AG20443 (cell line): ENCODE measurements around the gene NUDT16.

ENCODE experiments used
- DNase-seq: peaks from one replicate; pipeline ENCODE4 v3.0.0; 2012; ENCODE audit warnings: low spot score, mixed read lengths

NUDT16 gene

GRCh38 chr3:131386429-131387165 lies 5.0 kb downstream of the NUDT16 start:
- no peak for DNase-seq

DNA sequence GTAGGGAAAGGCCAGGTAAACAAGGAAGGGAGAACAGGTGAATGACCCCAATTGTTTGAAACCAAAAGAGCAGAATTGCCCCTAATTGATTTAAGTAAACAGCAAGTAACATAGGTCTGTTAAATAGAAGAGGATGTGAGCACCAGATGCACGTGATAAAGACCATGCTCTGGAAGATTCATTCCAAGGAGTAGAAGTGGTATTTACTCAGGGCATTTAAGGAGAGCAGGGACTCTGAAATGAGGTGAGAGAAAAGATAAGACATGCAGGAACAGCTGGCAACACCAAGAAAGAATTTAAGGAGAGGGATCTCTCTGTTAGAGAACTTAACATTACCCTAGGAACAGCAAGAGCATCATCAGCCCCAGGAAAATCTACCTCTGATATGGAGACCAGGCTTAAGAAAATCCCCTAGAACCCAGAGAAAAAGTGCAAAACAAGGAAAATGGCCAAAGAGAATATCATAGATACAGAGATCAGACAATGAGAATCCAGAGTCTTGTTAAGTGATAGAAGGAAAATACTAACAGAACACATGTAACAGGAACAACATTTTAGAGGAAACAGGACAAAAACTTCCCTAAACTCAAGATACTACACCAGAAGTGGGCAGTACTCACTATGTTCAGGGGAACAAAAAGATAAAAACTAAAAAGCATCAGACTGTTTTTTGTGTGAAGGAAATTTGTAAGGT lies 6.4 kb downstream of the NUDT16 start:
- no peak for DNase-seq

GRCh38 chr3:131388490-131388799 lies 6.9 kb downstream of the NUDT16 start:
- DNase-seq, result no peak

- DNase-seq, result no peak
Measured at GRCh38 chr3:131390331-131390730, 8.8 kb downstream of the NUDT16 start.

DNA sequence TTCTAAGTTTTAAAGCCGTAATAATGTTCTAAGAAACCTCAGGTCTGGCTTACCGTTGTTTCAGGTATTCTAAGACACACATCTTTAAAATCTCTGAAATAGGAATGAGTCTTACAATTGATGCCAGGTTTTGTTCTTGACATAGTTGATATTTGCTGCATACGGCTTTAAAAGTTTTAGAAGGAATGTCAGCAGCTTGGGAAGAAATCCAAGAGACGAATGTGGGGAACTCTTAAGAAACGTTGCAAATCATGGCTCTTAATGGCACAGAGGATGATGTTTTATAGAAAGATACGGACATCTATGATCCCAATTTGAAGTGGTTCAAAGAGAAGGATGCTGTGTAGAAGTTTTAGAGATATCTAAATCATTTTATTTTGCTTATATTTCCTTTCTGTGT lies 11.5 kb downstream of the NUDT16 start:
- DNase-seq, result peak; percentile 17

GRCh38 chr3:131393868-131394267 lies 12.3 kb downstream of the NUDT16 start:
- no peak for DNase-seq

DNA sequence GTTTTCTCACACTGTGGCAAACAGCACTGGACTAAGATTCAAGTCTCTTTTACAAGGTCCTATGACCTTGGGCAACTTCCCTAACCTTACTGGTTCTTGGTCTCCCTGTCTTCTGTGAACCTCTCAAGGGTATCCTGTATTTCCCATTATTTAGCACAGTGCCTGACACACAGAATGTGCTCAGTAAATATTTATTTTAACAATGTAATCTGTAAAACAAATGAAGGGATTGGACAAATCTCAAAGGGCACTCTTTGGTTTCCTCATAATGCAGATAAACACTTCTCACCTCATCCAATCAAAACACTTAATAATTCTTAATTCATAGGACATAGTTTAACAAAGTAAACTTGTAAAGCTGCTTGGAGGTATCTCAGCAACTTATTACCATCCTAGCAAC lies 12.8 kb downstream of the NUDT16 start:
- DNase-seq, result no peak

- peak; percentile 69 for DNase-seq
Measured at GRCh38 chr3:131396170-131396569, 14.6 kb downstream of the NUDT16 start.

DNA sequence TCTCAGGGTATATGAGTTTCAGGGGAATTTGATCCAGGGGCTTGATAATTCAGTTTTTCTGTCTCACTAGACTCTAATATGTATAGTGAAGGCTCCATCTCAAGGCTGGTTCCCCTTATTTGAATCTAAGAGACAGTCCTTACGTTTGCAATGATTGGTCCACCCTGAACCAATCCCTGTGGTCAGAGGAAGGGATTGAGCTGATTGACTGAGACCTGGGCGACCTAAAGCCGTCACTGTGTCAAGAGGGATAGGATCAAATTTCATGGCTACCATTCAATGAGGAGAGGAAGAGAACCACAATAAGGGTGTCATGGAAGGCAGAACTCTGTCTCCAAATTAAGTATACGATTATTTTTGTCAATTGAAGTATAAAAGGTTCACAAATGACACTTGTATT lies 16.3 kb downstream of the NUDT16 start:
- no peak for DNase-seq

DNA sequence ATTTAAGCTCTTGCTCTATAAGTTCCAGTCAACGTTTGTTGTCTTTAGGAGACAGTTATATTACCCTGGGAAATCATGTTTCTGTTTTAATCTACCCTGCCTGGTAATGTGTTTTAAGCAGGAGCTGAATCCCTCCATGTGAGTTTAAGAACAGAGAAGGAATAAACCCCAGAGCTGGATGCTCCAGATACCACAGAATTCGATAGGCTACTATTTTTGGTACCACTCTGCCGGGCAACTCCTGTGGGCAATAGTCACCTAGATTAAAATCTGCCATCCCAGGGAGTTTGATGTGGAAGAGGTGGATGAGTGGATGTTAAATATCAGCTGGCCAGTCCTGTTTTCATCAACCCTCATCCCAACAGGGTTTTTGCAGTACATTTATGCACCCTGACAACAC lies 20.4 kb downstream of the NUDT16 start:
- DNase-seq, result no peak

DNA sequence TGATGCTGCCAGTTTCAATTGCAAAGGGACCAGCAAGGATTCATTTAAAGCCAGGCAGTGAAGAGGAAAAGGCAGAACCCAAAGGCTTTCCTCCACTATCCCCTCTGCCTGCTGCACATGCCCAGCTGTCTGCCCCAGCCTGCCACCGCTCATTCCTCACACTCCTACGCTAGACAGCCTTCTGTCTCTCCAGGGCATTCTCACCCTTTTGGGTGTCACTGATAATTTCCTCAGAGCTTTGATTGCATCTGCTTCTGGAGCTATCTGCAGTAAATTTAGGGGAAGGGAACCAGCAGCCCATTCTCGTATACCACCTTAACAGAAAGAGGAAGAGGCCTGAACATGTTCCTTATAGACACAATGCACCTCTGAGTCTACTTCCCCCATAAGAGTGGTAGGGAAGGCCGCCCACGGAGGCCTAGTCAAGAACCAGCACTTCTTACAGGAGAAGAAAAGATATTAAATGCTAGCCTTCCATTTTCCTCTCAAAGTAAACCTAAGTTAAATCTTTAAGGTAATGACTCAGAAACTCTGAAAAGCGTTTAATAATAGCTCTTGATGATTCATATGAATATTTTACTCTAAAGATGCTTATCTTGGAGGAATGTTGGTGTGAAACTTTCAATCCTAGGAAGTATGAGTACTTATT lies 20.9 kb downstream of the NUDT16 start:
- DNase-seq, result peak; percentile 13

DNA sequence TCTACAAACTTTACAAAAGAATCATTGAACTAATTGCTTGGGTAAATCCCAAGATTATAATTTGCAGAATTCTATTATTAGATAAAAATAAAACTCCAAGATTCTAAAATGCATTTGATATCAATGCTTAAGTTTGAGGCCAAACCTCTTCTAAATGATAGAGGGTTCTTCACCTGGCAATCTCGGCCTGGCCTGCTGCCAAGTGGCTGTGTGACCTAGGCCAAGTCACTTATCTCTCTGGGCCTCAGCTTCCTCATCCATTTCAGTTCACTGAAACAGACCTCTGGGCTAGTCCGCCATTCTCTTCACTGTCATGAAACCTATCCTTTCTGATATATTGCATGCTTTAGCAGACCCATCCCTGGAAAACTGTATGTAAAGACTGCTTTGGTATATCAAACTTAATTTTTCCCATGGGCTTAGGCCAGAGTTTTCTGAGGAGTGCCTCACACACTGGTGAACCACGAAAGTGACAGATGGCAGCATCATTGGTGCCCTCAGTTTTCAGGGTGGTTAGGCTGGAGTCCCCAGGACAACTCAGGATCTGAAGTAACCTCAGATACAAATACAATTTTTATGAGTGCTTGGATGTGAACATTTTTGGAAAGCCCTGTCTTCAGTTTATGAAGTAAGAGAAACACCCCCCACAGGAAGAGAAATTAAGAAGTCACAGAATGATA lies 21.8 kb downstream of the NUDT16 start:
- DNase-seq, result no peak

- no peak for DNase-seq
Measured at GRCh38 chr3:131405411-131405810, 23.8 kb downstream of the NUDT16 start.

DNA sequence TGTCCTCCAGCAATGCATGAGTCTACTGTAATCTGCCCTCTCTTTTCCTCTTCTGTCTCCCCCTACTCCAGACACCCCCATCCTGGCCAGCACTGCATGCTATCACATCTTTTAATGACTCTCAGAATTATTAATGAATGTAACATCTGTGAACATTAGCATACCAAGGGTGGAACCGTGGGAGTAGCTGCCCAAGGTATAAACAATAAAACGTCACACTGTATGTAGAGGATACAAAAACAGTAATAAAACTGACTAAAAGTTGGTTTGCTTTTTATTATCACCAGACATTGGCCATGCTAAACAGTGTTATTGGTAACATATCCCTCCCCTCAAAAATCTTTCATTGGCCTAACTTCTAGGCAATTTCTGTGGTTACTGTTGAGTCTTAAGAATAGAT lies 24.7 kb downstream of the NUDT16 start:
- DNase-seq, result no peak

DNA sequence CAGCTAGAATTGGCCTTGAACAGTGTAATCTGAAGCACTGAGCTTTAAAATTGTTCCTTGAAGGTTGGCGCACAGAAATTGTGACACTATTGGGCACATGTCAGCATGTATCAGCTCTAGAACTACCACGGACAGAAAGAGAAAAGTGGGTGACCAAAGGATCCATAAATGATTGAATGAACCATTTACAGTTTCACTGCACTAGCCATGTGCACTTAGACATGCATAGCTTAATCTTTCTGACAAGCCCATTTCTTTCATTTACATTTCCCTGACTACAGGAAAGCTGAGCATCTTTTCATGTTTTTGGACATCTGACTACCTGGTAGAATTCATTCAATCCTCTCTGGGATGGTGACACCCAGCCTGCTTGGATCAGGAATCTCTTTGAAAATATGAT lies 36.2 kb downstream of the NUDT16 start:
- DNase-seq, result no peak

- no peak for DNase-seq
Measured at GRCh38 chr3:131421301-131421700, 39.7 kb downstream of the NUDT16 start.

- no peak for DNase-seq
Measured at GRCh38 chr3:131421957-131422498, 40.5 kb downstream of the NUDT16 start.

DNA sequence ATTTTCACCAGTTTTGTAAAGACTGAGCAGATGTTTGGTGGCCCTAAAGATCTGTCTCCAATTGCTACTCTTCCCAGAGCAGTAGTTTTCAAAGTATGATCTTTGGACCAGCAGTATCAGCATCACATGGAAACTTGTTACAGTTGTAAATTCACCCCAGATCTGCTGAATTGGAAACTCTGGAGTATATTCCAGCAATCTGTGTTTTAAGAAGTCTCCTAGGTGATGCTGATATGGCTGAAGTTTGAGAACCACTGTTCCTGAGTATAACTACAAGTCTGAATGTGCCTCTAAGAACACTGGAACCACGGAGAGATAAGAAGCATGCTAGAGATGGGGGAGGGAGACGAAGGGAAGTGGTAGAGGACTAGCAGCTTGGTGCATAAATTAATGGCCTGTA lies 45.7 kb downstream of the NUDT16 start:
- no peak for DNase-seq

DNA sequence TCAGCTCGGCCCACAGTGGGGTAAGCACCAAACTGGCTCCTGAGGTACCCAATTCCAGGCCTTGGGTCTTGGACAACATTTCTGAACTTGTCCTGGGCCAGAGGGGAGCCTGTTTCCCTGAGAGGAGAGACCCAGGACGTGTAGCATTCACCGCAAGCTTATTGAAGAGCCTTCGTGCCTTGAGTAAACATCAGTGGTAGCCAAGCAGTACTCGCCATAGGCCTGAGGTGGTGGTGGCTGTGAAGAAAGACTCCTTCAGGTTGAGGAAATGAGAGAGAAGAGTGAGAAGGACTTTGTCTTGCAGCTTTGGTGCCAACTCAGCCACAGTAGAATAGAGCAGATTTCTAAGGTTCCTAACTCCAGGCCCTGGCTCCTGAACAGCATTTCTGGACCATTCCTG lies 50.2 kb downstream of the NUDT16 start:
- DNase-seq, result no peak

DNA sequence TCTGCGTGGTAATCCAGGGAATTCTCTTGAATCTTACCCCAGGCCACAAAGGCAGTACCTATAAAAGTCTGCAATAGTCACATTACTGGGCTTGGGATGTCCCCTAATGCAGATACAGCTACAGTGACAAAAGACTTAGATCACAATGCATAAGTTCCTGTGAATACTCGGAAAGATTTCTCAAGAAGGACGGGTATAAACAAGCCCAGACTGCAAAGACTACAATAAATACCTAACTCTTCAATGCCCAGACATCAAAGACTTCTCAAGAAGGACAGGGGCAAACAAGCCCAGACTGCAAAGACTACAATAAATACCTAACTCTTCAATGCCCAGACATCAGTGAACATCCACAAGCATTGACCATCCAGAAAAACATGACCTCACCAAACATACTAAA lies 50.9 kb downstream of the NUDT16 start:
- DNase-seq, result no peak

GRCh38 chr3:131435000-131435399 lies 53.4 kb downstream of the NUDT16 start:
- DNase-seq, result no peak
